ENCODE measurements around the gene DCUN1D2.

DCUN1D2 gene

GRCh38 chr13:113418722-113419049, 71.8 kb downstream of the DCUN1D2 start:
- DNase-seq (ENCODE audit: insufficient read length, low spot score) = no peak
- no peak for FAIRE-seq
- no peak for TF ChIP-seq SPI1 (IDR thresholded peaks at IDR 0.05; ENCODE audit: low read depth, low read length)
- no peak for TF ChIP-seq PAX5 (IDR thresholded peaks at IDR 0.05; ENCODE audit: insufficient read depth, low read length, severe bottlenecking)
- no peak for TF ChIP-seq TAF1 (IDR thresholded peaks at IDR 0.05; ENCODE audit: low read depth, low read length)
- no peak for TF ChIP-seq POLR2AphosphoS5 (IDR thresholded peaks at IDR 0.05; ENCODE audit: low read depth, low read length)
- no peak for TF ChIP-seq POU2F2 (IDR thresholded peaks at IDR 0.05; ENCODE audit: low read depth, low read length)
- no peak for TF ChIP-seq POLR2A (IDR thresholded peaks at IDR 0.05; ENCODE audit: low read depth, low read length)

GRCh38 chr13:113417836-113418721, 72.4 kb downstream of the DCUN1D2 start:
- FAIRE-seq (no peak), DNase-seq (ENCODE audit: insufficient read length, low spot score) (no peak)
- no peak for TF ChIP-seq TAF1 (IDR thresholded peaks at IDR 0.05; ENCODE audit: low read depth, low read length)
- TF ChIP-seq SPI1 (IDR thresholded peaks at IDR 0.05; ENCODE audit: low read depth, low read length) = no peak
- TF ChIP-seq POU2F2 (IDR thresholded peaks at IDR 0.05; ENCODE audit: low read depth, low read length) = no peak
- no peak for TF ChIP-seq POLR2A (IDR thresholded peaks at IDR 0.05; ENCODE audit: low read depth, low read length)
- no peak for TF ChIP-seq PAX5 (IDR thresholded peaks at IDR 0.05; ENCODE audit: insufficient read depth, low read length, severe bottlenecking)
- no peak for TF ChIP-seq POLR2AphosphoS5 (IDR thresholded peaks at IDR 0.05; ENCODE audit: low read depth, low read length)

GRCh38 chr13:113417008-113417751, 73.3 kb downstream of the DCUN1D2 start:
- TF ChIP-seq TAF1 (IDR thresholded peaks at IDR 0.05; ENCODE audit: low read depth, low read length) (no peak), POLR2A (IDR thresholded peaks at IDR 0.05; ENCODE audit: low read depth, low read length) (no peak)
- DNase-seq (ENCODE audit: insufficient read length, low spot score) (no peak), FAIRE-seq (no peak)

GRCh38 chr13:113415825-113416224, 74.7 kb downstream of the DCUN1D2 start:
- DNase-seq (ENCODE audit: insufficient read length, low spot score) = no peak
- no peak for FAIRE-seq
- no peak for TF ChIP-seq PAX5 (IDR thresholded peaks at IDR 0.05; ENCODE audit: insufficient read depth, low read length, severe bottlenecking)
- TF ChIP-seq POLR2A (IDR thresholded peaks at IDR 0.05; ENCODE audit: low read depth, low read length) = no peak
- no peak for TF ChIP-seq SPI1 (IDR thresholded peaks at IDR 0.05; ENCODE audit: low read depth, low read length)
- no peak for TF ChIP-seq POU2F2 (IDR thresholded peaks at IDR 0.05; ENCODE audit: low read depth, low read length)
- no peak for TF ChIP-seq POLR2AphosphoS5 (IDR thresholded peaks at IDR 0.05; ENCODE audit: low read depth, low read length)

- DNase-seq (ENCODE audit: insufficient read length, low spot score) (no peak), FAIRE-seq (no peak)
- TF ChIP-seq PAX5 (IDR thresholded peaks at IDR 0.05; ENCODE audit: insufficient read depth, low read length, severe bottlenecking) = no peak
- no peak for TF ChIP-seq POLR2A (IDR thresholded peaks at IDR 0.05; ENCODE audit: low read depth, low read length)
- TF ChIP-seq SPI1 (IDR thresholded peaks at IDR 0.05; ENCODE audit: low read depth, low read length) = no peak
- TF ChIP-seq POU2F2 (IDR thresholded peaks at IDR 0.05; ENCODE audit: low read depth, low read length) = no peak
- no peak for TF ChIP-seq POLR2AphosphoS5 (IDR thresholded peaks at IDR 0.05; ENCODE audit: low read depth, low read length)
- TF ChIP-seq TAF1 (IDR thresholded peaks at IDR 0.05; ENCODE audit: low read depth, low read length) = no peak
Observed at GRCh38 chr13:113415032-113415431, 75.5 kb downstream of the DCUN1D2 start.

GRCh38 chr13:113414335-113414734, 76.2 kb downstream of the DCUN1D2 start:
- TF ChIP-seq POLR2A (IDR thresholded peaks at IDR 0.05; ENCODE audit: low read depth, low read length) (no peak), SPI1 (IDR thresholded peaks at IDR 0.05; ENCODE audit: low read depth, low read length) (no peak), TAF1 (IDR thresholded peaks at IDR 0.05; ENCODE audit: low read depth, low read length) (no peak), POLR2AphosphoS5 (IDR thresholded peaks at IDR 0.05; ENCODE audit: low read depth, low read length) (no peak), PAX5 (IDR thresholded peaks at IDR 0.05; ENCODE audit: insufficient read depth, low read length, severe bottlenecking) (no peak), POU2F2 (IDR thresholded peaks at IDR 0.05; ENCODE audit: low read depth, low read length) (no peak)
- DNase-seq (ENCODE audit: insufficient read length, low spot score) (no peak), FAIRE-seq (no peak)

GRCh38 chr13:113413898-113414282, 76.6 kb downstream of the DCUN1D2 start:
- DNase-seq (ENCODE audit: insufficient read length, low spot score) = no peak
- FAIRE-seq = no peak
- TF ChIP-seq SPI1 (IDR thresholded peaks at IDR 0.05; ENCODE audit: low read depth, low read length) (no peak), POLR2AphosphoS5 (IDR thresholded peaks at IDR 0.05; ENCODE audit: low read depth, low read length) (no peak), TAF1 (IDR thresholded peaks at IDR 0.05; ENCODE audit: low read depth, low read length) (no peak)

- DNase-seq (ENCODE audit: insufficient read length, low spot score) = no peak
- FAIRE-seq = no peak
- TF ChIP-seq PAX5 (IDR thresholded peaks at IDR 0.05; ENCODE audit: insufficient read depth, low read length, severe bottlenecking) (no peak), POU2F2 (IDR thresholded peaks at IDR 0.05; ENCODE audit: low read depth, low read length) (no peak), SPI1 (IDR thresholded peaks at IDR 0.05; ENCODE audit: low read depth, low read length) (no peak), POLR2A (IDR thresholded peaks at IDR 0.05; ENCODE audit: low read depth, low read length) (no peak), POLR2AphosphoS5 (IDR thresholded peaks at IDR 0.05; ENCODE audit: low read depth, low read length) (no peak), TAF1 (IDR thresholded peaks at IDR 0.05; ENCODE audit: low read depth, low read length) (no peak)
Observed at GRCh38 chr13:113413178-113413897, 77.2 kb downstream of the DCUN1D2 start.

- no peak for DNase-seq (ENCODE audit: insufficient read length, low spot score)
- no peak for TF ChIP-seq POLR2AphosphoS5 (IDR thresholded peaks at IDR 0.05; ENCODE audit: low read depth, low read length)
- TF ChIP-seq SPI1 (IDR thresholded peaks at IDR 0.05; ENCODE audit: low read depth, low read length) = no peak
- no peak for TF ChIP-seq POLR2A (IDR thresholded peaks at IDR 0.05; ENCODE audit: low read depth, low read length)
- TF ChIP-seq PAX5 (IDR thresholded peaks at IDR 0.05; ENCODE audit: insufficient read depth, low read length, severe bottlenecking) = no peak
- no peak for TF ChIP-seq TAF1 (IDR thresholded peaks at IDR 0.05; ENCODE audit: low read depth, low read length)
- no peak for TF ChIP-seq POU2F2 (IDR thresholded peaks at IDR 0.05; ENCODE audit: low read depth, low read length)
- FAIRE-seq = no peak
Observed at GRCh38 chr13:113412440-113412839, 78.1 kb downstream of the DCUN1D2 start.
